ENCODE data around the gene ADD3.

The ADD3 gene

DNA sequence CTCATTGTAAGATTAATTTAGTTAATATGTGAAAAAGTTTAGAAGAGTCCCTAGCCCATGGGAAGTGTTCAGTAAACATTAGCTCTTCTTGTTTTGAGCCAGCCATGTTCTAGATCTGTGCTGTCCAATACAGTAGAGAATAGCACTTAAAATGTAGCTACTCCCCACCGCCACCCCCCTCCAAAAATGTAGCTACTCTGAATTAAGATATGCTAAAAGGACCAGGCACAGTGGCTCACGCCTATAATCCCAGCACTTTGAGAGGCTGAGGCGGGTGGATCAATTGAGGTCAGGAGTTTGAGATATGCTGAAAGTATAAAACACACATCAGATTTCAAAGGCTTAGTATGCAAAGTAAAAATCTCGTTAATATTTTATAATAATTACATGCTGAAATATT, 152.3 kb downstream of the ADD3 start:
- in situ Hi-C loops (cut with MboI; ENCODE audit: low pct_unique_long_range_greater_than_20kb, low sequenced_read_pairs): no loop called here
- no peak for DNase-seq

- no peak for DNase-seq
- in situ Hi-C loops (cut with MboI; ENCODE audit: low pct_unique_long_range_greater_than_20kb, low sequenced_read_pairs): no loop called here
These were observed 152.7 kb downstream of the ADD3 start for GRCh38 chr10:110160522-110160921.

- in situ Hi-C loops (cut with MboI; ENCODE audit: low pct_unique_long_range_greater_than_20kb, low sequenced_read_pairs): no loop called here
- DNase-seq: no peak
These were observed 155.0 kb downstream of the ADD3 start for GRCh38 chr10:110162741-110163145.

GRCh38 chr10:110163192-110163773, 155.5 kb downstream of the ADD3 start:
- DNase-seq: no peak
- in situ Hi-C loops (cut with MboI; ENCODE audit: low pct_unique_long_range_greater_than_20kb, low sequenced_read_pairs): no loop called here

DNA sequence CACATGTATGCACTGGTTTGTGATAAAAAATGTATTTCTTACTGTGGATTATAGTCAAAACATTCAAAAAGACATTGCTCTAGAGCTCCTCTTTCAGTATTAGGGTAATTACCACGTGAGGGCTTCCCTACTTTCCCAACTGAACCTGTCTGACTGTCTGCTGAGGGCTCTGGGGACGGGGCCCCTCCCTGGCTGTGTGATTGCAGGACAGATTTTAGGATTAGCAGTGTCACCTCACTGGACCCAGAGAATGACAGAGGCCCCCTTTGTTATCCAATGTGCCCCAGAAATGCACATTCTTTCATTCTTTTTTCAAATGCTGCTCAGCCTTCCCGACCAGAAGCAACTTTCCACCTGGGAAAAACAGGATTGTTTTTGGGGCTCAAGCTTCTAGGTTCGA, 156.1 kb downstream of the ADD3 start:
- no peak for DNase-seq
- in situ Hi-C loops (cut with MboI; ENCODE audit: low pct_unique_long_range_greater_than_20kb, low sequenced_read_pairs): no loop called here

DNA sequence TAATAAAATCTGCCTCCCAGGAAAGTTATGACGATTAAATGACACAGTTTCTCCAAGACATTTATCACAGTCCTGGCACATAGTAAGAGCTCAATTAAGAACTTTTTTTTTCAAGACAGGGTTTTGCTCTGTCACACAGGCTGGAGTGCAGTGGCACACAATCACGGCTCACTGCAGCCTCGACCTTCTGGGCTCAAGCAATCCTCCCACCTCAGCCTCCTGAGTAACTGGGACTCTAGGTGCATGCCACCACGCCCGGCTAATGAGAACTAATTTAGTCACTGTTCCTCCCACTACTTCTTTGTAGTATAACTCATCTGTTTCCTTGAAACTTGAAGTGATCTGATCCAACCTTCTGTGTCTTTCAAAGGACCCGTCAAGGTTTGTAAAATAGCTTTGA, 157.5 kb downstream of the ADD3 start:
- DNase-seq: no peak
- in situ Hi-C loops (cut with MboI; ENCODE audit: low pct_unique_long_range_greater_than_20kb, low sequenced_read_pairs): no loop called here

DNA sequence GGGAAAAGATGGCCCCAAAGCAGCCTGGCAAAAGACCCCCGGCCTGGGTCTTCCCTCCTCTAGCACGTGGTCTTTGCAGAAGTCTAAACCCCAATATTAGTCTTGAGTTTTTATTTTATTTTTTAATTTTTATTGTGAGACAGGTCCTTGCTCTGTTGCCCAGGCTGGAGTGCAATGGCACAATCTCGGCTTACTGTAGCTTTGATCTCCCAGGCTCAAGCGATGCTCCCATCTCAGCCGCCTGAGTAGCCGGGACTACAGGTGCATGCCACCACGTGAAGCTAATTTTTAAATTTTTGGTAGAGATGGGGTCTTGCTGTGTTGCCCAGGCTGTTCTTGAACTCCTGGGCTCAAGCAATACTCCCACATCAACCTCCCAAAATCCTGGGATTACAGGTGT, 159.4 kb downstream of the ADD3 start:
- DNase-seq: no peak
- in situ Hi-C loops (cut with MboI; ENCODE audit: low pct_unique_long_range_greater_than_20kb, low sequenced_read_pairs): no loop called here

DNA sequence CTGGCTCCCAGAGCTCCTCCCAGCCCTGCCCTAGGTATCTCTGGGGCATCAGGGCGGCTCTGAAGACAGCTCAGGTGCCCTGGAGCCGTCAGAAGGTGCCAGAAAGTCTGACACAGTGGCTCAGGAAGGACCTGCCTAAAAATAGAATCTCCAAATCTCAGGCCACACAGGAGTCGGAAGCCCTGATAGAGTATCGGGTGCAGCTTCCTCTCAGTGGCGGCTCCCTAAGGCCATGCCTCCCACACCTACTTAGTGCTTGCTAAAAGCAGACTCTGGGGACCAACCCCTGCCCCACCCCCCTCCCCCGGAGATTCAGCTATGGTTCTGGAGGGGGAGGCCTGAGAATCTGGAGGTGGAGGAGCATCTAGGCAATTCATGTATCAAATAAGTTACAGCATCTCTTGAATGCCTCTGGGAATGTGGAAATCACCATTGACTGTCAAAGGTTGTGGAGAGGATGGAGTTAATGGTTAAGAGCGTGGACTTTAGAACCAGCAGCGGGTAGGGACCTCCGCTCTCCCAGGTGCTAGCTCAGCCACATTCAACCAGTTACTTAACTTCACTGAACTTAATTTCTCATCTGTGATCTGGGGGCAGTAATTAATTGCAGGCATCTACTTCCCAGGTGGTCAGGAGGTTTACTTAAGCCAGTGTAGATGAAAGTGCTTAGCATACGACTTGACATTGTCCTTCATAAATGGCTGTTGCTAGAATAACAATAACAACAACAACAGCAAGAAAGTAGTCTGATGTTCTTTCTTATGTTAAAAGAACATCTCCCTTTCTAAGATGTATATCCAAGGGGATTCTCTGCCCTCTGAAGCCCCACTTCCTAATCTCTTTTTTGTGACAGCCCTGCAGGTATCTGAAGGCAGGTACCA, 161.1 kb downstream of the ADD3 start:
- in situ Hi-C loops (cut with MboI; ENCODE audit: low pct_unique_long_range_greater_than_20kb, low sequenced_read_pairs): no loop called here
- no peak for DNase-seq

DNA sequence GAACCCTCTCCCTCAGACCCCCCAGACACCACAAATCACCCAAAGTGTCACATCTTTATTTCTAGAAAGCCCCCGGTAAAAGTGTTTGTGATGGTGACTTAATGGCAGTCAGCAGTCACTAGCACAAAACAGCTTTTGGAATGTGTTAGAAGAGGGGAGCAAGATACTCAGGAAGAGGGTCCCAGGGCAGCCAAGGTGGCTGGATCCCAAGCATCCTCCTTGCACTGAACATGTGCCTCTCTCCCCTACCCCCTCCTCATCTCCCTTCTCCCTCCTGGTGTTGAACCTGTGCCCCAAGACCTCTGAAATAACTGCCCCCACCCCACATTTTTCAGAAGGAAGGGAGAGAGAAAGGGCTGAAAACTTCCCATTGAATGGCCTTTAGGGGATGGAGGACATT, 161.8 kb downstream of the ADD3 start:
- no peak for DNase-seq
- in situ Hi-C loops (cut with MboI; ENCODE audit: low pct_unique_long_range_greater_than_20kb, low sequenced_read_pairs): no loop called here

DNA sequence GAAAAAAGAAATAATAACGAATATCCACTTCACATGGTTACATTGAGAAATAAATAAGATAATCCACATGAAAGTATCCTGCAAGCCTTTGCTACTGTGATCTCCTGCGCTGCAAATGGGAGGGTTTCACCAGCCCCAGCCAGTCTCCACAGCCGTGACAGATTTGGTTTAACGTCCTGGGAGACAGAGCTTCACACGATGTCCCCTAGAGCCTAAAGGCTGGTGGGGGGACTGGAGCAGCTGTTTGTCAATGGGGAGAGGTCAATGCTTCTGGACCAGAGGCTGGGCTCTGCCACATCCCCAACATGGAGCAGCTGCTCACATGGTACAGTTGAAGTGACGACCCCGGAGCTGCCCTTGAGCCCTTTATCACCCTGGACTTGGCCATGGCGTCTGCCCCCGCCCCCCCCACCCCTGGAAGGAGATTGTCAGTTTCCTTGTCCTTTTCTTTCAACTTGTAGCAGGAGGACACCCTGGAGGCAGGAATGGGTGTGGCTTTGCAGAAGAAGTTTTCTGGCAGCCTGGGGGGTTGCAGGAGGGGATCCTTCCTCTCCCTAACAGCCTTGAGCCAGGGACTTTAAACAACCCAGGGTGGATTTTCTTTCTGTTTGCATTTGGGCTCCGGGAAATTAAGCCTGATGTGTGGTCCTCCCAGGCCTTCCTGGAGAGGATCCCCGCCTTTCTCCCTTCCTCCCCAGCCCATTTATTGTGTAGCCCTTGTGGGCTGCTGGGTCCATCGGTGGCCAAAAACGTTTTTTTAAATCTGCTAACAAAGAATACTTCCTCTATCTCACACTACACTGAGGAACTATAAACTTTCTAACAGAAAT, 162.6 kb downstream of the ADD3 start:
- DNase-seq: peak; percentile 22
- in situ Hi-C loops (cut with MboI; ENCODE audit: low pct_unique_long_range_greater_than_20kb, low sequenced_read_pairs): no loop called here

DNA sequence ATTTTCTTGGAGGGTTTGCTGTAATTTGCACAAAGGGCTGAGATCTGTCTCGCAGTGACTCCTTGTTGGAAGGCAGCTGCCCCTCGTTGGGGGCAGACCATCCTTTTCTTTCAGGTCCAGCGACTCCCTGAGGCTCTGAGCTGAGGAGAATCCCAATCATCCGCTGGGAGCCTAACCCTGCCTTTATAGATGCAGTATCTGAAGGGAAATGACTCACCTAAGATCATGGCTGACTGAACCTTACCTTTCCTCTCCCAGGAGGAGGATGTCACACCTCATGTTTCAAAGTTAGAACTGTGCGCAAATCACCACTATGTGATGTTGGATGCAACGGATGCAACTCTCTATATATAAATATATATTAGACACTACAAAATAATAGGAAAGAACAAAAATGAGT, 163.2 kb downstream of the ADD3 start:
- in situ Hi-C loops (cut with MboI; ENCODE audit: low pct_unique_long_range_greater_than_20kb, low sequenced_read_pairs): no loop called here
- no peak for DNase-seq

- DNase-seq: no peak
- in situ Hi-C loops (cut with MboI; ENCODE audit: low pct_unique_long_range_greater_than_20kb, low sequenced_read_pairs): no loop called here
These were observed 164.4 kb downstream of the ADD3 start for GRCh38 chr10:110172155-110172554.

DNA sequence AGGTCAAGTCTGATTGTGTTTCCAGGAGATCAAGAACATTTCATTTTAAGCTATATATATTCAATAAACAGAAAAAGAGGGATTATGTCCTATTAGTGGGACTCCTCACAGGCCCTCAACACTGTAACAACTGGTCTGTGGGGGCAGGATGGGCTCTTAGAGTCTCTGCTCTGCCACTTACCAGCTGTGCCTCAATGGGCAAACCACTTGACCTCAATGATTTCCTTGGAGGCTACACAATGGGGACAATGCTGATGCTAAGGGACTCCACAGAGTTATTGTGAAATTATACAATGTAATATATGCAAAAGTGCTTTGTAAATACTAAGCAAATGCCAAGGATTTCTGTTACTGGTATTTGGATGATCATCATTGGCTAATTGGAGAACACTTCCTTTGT, 166.4 kb downstream of the ADD3 start:
- in situ Hi-C loops (cut with MboI; ENCODE audit: low pct_unique_long_range_greater_than_20kb, low sequenced_read_pairs): no loop called here
- DNase-seq: no peak

DNA sequence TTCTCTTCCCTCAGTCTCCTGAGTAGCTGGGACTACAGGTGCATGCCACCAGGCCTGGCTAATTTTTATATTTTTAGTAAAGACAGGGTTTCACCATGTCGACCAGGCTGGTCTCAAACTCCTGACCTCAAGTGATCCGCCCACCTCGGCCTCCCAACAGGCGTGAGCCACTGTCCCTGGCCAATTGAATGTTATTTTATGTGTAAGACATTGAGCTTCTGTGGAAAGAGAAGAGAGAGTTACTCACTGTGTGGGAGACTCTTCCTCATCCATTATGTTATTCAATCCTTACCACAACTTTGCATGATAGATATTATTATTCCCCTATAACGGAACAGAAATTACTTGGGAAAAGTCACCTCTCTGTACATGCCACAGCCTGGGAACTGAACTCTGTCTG, 167.0 kb downstream of the ADD3 start:
- DNase-seq: no peak
- in situ Hi-C loops (cut with MboI; ENCODE audit: low pct_unique_long_range_greater_than_20kb, low sequenced_read_pairs): no loop called here

- no peak for DNase-seq
- in situ Hi-C loops (cut with MboI; ENCODE audit: low pct_unique_long_range_greater_than_20kb, low sequenced_read_pairs): no loop called here
These were observed 167.6 kb downstream of the ADD3 start for GRCh38 chr10:110175406-110175805.

- in situ Hi-C loops (cut with MboI; ENCODE audit: low pct_unique_long_range_greater_than_20kb, low sequenced_read_pairs): no loop called here
- DNase-seq: no peak
These were observed 168.6 kb downstream of the ADD3 start for GRCh38 chr10:110176141-110177030.

- no peak for DNase-seq
- in situ Hi-C loops (cut with MboI; ENCODE audit: low pct_unique_long_range_greater_than_20kb, low sequenced_read_pairs): no loop called here
These were observed 171.4 kb downstream of the ADD3 start for GRCh38 chr10:110179220-110179619.

DNA sequence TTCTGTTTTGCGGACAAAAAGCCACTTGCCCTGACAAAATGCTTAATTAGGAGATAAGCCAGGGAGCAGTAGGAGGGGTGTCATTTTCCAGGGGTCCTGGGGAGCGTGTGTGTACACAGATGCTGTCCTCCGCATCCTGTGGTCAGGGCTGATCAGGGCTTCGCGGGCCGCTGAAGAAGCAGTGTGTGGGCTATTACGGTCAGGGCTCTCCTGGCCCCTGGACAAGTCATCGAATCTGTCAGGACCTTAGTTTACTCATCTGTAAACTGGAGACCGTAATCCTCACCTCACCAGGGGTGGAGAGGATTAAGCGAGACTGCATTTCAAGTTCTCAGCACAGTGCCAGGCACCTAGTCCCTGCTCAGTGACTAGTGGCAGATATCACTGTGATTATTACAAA, 173.7 kb downstream of the ADD3 start:
- DNase-seq: no peak
- in situ Hi-C loops (cut with MboI; ENCODE audit: low pct_unique_long_range_greater_than_20kb, low sequenced_read_pairs): no loop called here

DNA sequence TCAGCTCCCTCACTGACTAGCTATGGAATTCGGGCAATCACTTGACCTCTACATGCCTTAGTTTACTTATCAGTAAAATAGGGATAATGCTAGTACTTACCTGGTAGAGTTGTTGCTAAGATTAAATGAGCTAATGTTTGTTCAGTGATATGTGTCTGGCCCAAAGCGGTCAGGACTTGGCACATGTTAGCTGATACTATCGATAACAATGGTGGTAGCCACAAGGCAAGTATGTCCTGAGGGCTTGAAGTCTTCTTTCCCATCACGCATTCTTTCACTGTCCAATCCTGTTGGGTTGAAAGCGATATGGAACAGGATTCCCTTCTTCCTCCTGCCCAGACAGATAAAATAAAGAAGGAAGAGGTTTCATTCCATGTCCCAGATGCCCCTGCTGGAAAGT, 174.1 kb downstream of the ADD3 start:
- in situ Hi-C loops (cut with MboI; ENCODE audit: low pct_unique_long_range_greater_than_20kb, low sequenced_read_pairs): no loop called here
- no peak for DNase-seq
